H1 (cell line): ENCODE data around the gene HELZ2.

Experiments
- RNF2 ChIP-seq: fragments of 200-900, 300-1000 bp; sonication (generic); IDR thresholded peaks from 2 replicates; pipeline ENCODE4 v1.7.1; 2016; ENCODE audit warnings: borderline replicate concordance, low read depth, mild to moderate bottlenecking, antibody characterized with exemption, low read length; ENCODE audit not compliant: poor library complexity, severe bottlenecking; ENCODE audit errors: missing control alignments
- ZNF274 ChIP-seq: IDR thresholded peaks from 2 replicates; pipeline ENCODE4 v1.7.0; 2012; ENCODE audit warnings: low read length, borderline replicate concordance; ENCODE audit errors: extremely low read depth

- TF ChIP-seq RNF2 (no peak), ZNF274 (no peak)
These were observed 30.3 kb downstream of the HELZ2 start for GRCh38 chr20:63543733-63544132.
